Astrocyte of the cerebellum (primary cell): ENCODE measurements around the gene SLC25A51.

Experiments
- DNase-seq: peaks from one replicate; pipeline ENCODE4 v3.0.0-alpha.2; 2011; ENCODE audit warnings: low read depth
- H3K4me3 ChIP-seq: 2 replicates; pipeline ENCODE4 v1.5.1; 2011; ENCODE audit warnings: mild to moderate bottlenecking, low read depth, low read length, moderate library complexity
- in situ Hi-C: cut with HindIII; loops from 2 replicates; pipeline ENCODE4 v1.10.0; 2017; ENCODE audit warnings: low sequenced_read_pairs
- TF ChIP-seq, protein P1 (sequence below): IDR thresholded peaks from 2 replicates; pipeline ENCODE4 v1.5.1; 2012; ENCODE audit warnings: low read length, low read depth, moderate library complexity, mild to moderate bottlenecking; ENCODE audit errors: missing control alignments

The SLC25A51 gene

DNA sequence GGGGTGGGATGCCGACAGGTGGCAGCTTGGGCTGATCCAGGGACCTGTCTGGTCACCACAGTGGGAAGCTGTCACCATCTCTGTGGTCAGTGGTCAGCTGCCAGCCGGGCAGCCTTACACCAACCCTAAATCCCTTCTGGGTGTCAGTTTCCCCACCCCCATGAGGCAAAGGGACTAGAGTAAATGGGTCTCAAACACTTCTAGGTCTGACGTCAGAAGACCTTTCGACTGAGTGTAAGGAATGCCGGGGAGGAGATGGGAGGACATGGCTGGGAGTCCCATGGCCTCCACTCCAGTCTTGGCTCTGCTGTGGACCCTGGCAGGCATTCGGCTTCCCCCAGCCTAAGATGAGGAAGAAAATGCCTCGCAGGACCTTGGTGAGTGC is 40.3 kb upstream of the SLC25A51 start:
- no peak overlapping the region for H3K4me3 ChIP-seq
- in situ Hi-C loops = no loop called here
- TF ChIP-seq, protein P1, sequence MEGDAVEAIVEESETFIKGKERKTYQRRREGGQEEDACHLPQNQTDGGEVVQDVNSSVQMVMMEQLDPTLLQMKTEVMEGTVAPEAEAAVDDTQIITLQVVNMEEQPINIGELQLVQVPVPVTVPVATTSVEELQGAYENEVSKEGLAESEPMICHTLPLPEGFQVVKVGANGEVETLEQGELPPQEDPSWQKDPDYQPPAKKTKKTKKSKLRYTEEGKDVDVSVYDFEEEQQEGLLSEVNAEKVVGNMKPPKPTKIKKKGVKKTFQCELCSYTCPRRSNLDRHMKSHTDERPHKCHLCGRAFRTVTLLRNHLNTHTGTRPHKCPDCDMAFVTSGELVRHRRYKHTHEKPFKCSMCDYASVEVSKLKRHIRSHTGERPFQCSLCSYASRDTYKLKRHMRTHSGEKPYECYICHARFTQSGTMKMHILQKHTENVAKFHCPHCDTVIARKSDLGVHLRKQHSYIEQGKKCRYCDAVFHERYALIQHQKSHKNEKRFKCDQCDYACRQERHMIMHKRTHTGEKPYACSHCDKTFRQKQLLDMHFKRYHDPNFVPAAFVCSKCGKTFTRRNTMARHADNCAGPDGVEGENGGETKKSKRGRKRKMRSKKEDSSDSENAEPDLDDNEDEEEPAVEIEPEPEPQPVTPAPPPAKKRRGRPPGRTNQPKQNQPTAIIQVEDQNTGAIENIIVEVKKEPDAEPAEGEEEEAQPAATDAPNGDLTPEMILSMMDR = no peak
- no peak for DNase-seq

DNA sequence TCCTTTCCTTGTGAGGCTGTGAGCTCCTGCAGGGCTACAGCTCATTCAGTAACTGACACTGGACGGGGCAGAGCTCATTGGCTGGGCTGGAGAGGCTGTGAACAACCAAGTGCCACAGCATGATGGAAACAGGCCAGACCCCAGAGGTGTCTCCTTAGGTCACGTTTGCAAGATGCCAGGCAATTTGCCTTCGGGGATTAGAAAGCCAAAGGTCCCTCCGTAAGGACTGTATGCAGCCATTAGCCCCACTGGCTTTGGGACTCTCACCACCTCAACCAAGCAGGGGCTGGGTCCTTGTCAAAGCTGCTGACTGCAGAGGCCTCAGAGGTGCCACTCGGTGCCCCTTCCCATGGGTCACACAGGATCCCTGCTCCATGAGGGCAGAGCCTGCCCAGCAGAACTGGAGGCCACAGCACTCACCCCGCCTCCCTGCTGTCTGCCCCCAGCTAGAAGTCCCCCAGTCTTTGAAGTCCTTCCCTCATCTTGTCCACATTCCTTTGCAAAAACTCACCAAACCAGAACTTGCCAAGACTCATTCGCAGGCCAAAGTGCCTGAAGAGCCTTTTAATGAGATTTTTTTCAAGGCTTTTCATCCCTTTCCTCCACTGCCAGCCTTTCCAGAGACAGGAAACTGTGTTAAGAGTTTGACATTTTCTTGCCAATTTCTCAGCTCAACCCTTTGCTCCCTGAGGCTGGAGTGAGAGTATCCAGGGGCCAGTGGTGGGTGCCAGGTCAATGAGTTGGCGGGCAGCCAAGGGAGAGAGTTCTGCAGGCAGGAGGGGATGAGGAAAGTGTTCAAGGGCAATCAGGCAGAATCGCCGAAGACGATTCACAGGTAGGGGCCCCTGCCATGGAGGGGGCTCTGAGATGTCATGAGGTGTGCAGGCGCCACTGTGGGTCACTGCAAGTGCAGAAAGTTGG is 39.7 kb upstream of the SLC25A51 start:
- peak; percentile 94 for DNase-seq
- H3K4me3 ChIP-seq = no peak overlapping the region
- TF ChIP-seq, protein P1 = no peak
- in situ Hi-C loops = no loop called here

DNA sequence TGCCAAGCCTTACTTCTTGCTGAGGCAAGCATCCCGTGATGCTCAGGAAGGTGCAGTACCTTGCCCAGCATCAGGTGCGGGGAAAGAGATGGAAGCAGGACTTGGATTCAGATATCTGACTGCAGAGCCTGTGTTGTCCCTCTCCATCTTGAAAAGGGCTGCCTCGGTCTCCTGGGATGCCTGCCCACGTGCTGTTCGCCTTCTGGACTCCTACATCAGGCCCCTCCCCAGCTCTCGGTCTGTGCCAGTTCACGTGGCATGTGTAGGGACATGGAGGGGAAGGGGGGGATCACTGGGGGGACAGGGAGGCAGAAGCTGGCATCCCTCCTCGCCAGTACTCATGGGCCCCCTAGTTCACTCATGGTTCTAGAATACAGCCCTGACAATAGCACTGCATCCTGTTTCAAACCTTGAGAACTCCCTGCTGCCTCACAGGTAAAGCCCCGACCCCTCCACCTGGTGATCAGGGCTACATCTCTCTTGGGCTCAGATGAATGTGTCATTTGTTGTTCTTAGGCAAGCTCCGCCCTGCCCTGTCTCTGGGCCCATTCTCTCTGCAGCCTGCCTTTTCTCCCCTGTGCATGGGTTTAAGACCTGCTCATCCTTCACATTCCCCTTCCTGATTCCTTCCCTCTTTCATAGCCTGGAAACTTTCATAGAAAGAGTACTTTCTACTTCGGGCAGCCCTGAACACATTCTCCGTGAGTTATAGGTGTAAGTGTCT is 38.9 kb upstream of the SLC25A51 start:
- TF ChIP-seq, protein P1 = no peak
- H3K4me3 ChIP-seq = no peak overlapping the region
- in situ Hi-C loops = no loop called here

DNA sequence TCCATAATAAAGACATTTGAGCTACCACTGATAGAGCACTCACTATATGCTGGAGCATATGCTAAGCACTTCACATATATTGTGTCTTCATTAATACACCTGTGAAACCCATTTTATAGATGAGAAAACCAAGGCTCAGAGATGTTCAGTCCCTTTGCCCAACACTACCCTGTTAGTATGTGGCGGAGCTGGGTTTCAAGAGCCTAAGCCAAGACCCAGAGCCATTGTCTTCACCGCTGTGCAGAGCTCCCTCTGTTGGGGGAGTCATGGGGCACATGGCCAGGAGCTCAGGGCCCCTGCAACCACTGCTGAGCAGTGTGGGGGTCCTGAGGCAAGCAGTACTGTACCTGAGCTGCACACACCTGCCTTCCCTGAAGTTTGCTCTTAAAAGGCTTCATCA is 37.3 kb upstream of the SLC25A51 start:
- in situ Hi-C loops = no loop called here
- no peak for DNase-seq
- no peak overlapping the region for H3K4me3 ChIP-seq
- TF ChIP-seq, protein P1 = no peak

More for the DNA sequence above, 38.9 kb upstream of the SLC25A51 start:
- no peak for DNase-seq

DNA sequence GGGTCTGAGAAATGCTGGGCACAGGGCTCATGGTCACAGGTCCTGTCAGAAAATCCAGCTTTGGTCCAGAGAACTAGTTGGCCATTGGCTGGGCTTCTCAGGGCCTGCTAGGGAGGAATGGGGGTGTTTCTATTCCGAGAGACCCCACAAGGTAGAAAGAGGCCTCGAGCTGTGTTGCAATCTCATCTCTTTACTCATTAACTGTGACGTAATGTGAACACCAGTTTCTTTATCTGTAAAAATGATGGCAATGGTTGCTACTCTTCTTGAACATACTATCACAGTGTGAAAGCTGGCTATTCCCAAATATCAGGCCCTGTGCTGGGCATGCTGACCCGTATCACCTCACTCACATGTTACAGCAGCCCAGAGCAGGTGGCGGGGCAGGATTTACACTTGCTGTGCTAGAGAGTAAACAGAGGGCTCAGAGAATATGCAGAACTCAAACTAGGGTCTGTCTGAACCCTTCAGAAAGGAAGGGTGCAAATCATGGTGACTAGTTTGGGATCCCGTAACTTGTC is 35.7 kb upstream of the SLC25A51 start:
- in situ Hi-C loops = no loop called here
- no peak overlapping the region for H3K4me3 ChIP-seq
- TF ChIP-seq, protein P1 = no peak
- no peak for DNase-seq

DNA sequence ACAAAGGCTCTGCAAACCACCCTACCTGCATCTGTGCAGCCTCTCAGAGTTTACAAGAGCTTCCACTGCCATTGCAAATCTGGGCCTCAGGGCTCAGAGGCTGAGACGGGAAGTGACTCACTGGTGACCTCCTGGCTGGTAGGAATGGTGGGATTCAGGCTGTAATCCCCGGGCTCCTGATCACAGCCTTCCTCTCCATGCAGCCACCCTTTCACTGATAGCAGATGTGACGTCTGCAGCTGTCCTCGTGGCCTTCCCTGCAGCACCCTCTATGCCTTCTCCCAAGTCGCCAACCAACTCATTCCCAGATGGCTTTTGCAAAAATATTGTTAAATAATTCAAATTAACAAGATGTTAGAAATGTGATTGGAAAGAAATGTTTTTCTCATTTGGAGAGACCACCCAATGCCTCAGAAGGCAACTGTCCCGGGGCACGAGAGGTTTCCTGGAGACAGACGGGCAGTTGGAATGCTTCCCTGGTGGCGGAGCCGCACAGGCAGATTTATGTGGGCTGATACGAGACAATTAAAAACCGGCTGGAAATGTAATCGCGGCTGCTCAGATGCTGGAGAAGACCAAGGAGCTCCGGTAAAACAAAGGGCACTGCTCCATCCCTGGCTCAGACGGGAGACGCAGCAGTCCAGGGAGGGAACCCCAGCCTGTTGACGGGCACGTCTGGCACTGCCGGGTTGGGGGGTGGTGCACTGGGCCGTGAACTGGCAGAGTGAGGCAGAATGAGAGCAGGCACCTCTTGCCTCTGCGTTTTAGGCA is 34.4 kb upstream of the SLC25A51 start:
- no peak overlapping the region for H3K4me3 ChIP-seq
- TF ChIP-seq, protein P1 = no peak
- in situ Hi-C loops = no loop called here
- no peak for DNase-seq
